K562 (cell line): ENCODE measurements around the gene BRMS1. TPM values are rescaled to one million over a fixed set of nuclear protein-coding genes. Genes with fewer than 3 reads are reported as not detected.

Source experiments
- ATAC-seq: fragments of 200-7000 bp; cut with Tn5 transposase; 3 replicates; pipeline ENCODE4 v1.9.1; 2020; ENCODE audit warnings: moderate library complexity
- BruUV-seq: library from RNA; stranded (reverse); fragments of 400-500 nt; replicated peaks from 2 replicates; lab custom pipeline; 2021; lab: Mats Ljungman, UMichigan
- CTCF ChIA-PET: fragments of 300-600 bp; formaldehyde crosslinking; extraction: SDS; loops from one replicate; lab custom pipeline; 2021; ENCODE audit warnings: low intra/inter-chr PET ratio; lab: Yijun Ruan, JAX
- POLR2A ChIA-PET: fragments of 300-600, 350-650 bp; sonication (Branson Sonifier 250); formaldehyde crosslinking; extraction: SDS; loops from one replicate; lab custom pipeline; 2021; ENCODE audit warnings: antibody characterized with exemption, inconsistent platforms; lab: Yijun Ruan, JAX
- DNase-seq, 4 experiments: peaks; one replicate each; pipeline versions ENCODE4 v3.0.0 to v3.0.0-alpha.2; 2011 to 2018; ENCODE audit warnings: low spot score in 3 of 4, mixed read lengths in 3 of 4; ENCODE audit errors: extremely low read depth in 1 of 4
- FAIRE-seq: peaks from 2 replicates; lab custom pipeline; 2011; peaks lifted over from hg19 to GRCh38; lab: Jason Lieb, UNC
- H2AFZ ChIP-seq: 2 replicates; pipeline ENCODE4 v1.6.0; 2011; ENCODE audit warnings: low read depth, low read length, control low read depth, inconsistent platforms
- H3K27ac ChIP-seq: fragments of 200-600 bp; 3 replicates; pipeline ENCODE4 v1.8.0; 2011; ENCODE audit warnings: low read depth, mild to moderate bottlenecking, control low read depth, inconsistent platforms, low read length, moderate library complexity, mixed read lengths; ENCODE audit errors: extremely low read depth
- H3K27me3 ChIP-seq, 2 experiments: fragments of 300-600 bp in 1 of 2; 2 replicates in 1 of 2; 3 replicates in 1 of 2; pipeline versions ENCODE4 v1.6.0 to v1.8.0; 2011; ENCODE audit warnings: inconsistent platforms in 2 of 2, low read length in 2 of 2, mild to moderate bottlenecking in 1 of 2, mixed read lengths in 1 of 2, moderate library complexity in 1 of 2; ENCODE audit not compliant: control insufficient read depth in 2 of 2, insufficient read depth in 2 of 2
- H3K36me3 ChIP-seq: fragments of 300-600 bp; 3 replicates; pipeline ENCODE4 v1.8.0; 2011; ENCODE audit warnings: mild to moderate bottlenecking, low read length, inconsistent platforms; ENCODE audit not compliant: control insufficient read depth, insufficient read depth
- H3K4me1 ChIP-seq, 2 experiments: fragments of 200-600 bp in 1 of 2; replicated peaks in 1 of 2; 2 replicates in 1 of 2; 3 replicates in 1 of 2; pipeline versions ENCODE4 v1.5.1 to v1.8.0; 2011; ENCODE audit warnings: inconsistent platforms in 2 of 2, low read length in 2 of 2, mild to moderate bottlenecking in 1 of 2, mixed read lengths in 1 of 2, moderate library complexity in 1 of 2; ENCODE audit not compliant: control insufficient read depth in 2 of 2, insufficient read depth in 2 of 2
- H3K4me2 ChIP-seq: 2 replicates; pipeline ENCODE4 v1.6.1; 2011; ENCODE audit warnings: low read length, control low read depth, inconsistent platforms, mixed read lengths; ENCODE audit not compliant: insufficient read depth
- H3K4me3 ChIP-seq: fragments of 200-600 bp; sonication (generic), shearing (Covaris generic); 2 replicates; pipeline ENCODE4 v1.5.1; 2016; ENCODE audit warnings: control low read depth, inconsistent platforms
- H3K79me2 ChIP-seq: fragments of 200-600 bp; 3 replicates; pipeline ENCODE4 v1.8.0; 2011; ENCODE audit warnings: low read length, inconsistent platforms; ENCODE audit not compliant: control insufficient read depth, insufficient read depth
- H3K9ac ChIP-seq, 2 experiments: 2 replicates each; pipeline versions ENCODE4 v1.6.0 to v1.6.1; 2011; ENCODE audit warnings: low read depth in 2 of 2, low read length in 2 of 2, control low read depth in 1 of 2, inconsistent platforms in 1 of 2, mild to moderate bottlenecking in 1 of 2, mixed read lengths in 1 of 2; ENCODE audit not compliant: insufficient read depth in 1 of 2
- H3K9me1 ChIP-seq: one replicate; pipeline ENCODE4 v1.6.0; 2011; ENCODE audit warnings: inconsistent platforms, mild to moderate bottlenecking, low read length, moderate library complexity; ENCODE audit not compliant: control insufficient read depth, insufficient read depth
- H3K9me3 ChIP-seq: replicated peaks from 2 replicates; pipeline ENCODE4 v1.5.1; 2011; ENCODE audit warnings: low read depth, low read length, inconsistent platforms; ENCODE audit not compliant: control insufficient read depth, insufficient read depth
- H4K20me1 ChIP-seq: replicated peaks from 2 replicates; pipeline ENCODE4 v1.6.1; 2011; ENCODE audit warnings: low read length, inconsistent platforms, mixed read lengths; ENCODE audit not compliant: control insufficient read depth, insufficient read depth
- ARID2 ChIP-seq: fragments of 450-650 bp; IDR thresholded peaks from 2 replicates; pipeline ENCODE4 v1.6.1; 2017; ENCODE audit warnings: antibody characterized with exemption, mild to moderate bottlenecking
- CBFB ChIP-seq: sonication (generic); formaldehyde crosslinking; IDR thresholded peaks from 2 replicates; pipeline ENCODE4 v1.4.0; 2020; ENCODE audit warnings: mild to moderate bottlenecking, missing genetic modification reagents
- CBX3 ChIP-seq, 2 experiments: IDR thresholded peaks; 1 replicate in 1 of 2; 2 replicates in 1 of 2; pipeline ENCODE4 v1.6.1; 2012; ENCODE audit warnings: inconsistent platforms in 2 of 2, low read length in 2 of 2, borderline replicate concordance in 1 of 2, control low read depth in 1 of 2
- E2F5 ChIP-seq: sonication (generic); formaldehyde crosslinking; IDR thresholded peaks from 2 replicates; pipeline ENCODE4 v1.8.0; 2022; ENCODE audit warnings: mild to moderate bottlenecking, missing genetic modification reagents
- EHMT2 ChIP-seq: fragments of 450-650 bp; IDR thresholded peaks from 2 replicates; pipeline ENCODE4 v1.6.1; 2018; ENCODE audit warnings: antibody characterized with exemption
- HCFC1 ChIP-seq: IDR thresholded peaks from 2 replicates; pipeline ENCODE4 v1.6.1; 2012; ENCODE audit warnings: low read depth, low read length, improper control_type of control experiment
- MAX ChIP-seq: sonication (generic); formaldehyde crosslinking; IDR thresholded peaks from 2 replicates; pipeline ENCODE4 v1.9.0; 2022; ENCODE audit warnings: mild to moderate bottlenecking, missing genetic modification reagents
- NR0B1 ChIP-seq: fragments of 450-650 bp; IDR thresholded peaks from one replicate; pipeline ENCODE4 v1.6.1; 2018; ENCODE audit warnings: mild to moderate bottlenecking, moderate library complexity; ENCODE audit not compliant: partially characterized antibody
- RBM22 ChIP-seq: fragments of 200-400 bp; formaldehyde crosslinking; IDR thresholded peaks from 2 replicates; pipeline ENCODE4 v1.6.1; 2018; ENCODE audit warnings: low read length, low read depth; ENCODE audit not compliant: poor library complexity, severe bottlenecking
- SAP30 ChIP-seq: fragments of 200-600 bp; sonication (generic); IDR thresholded peaks from 2 replicates; pipeline ENCODE4 v1.6.1; 2012; ENCODE audit warnings: borderline replicate concordance, low read depth, mild to moderate bottlenecking, moderate library complexity, low read length, control low read depth, inconsistent platforms; ENCODE audit not compliant: insufficient read depth, poor library complexity, severe bottlenecking
- SP2 ChIP-seq: IDR thresholded peaks from 2 replicates; pipeline ENCODE4 v1.6.1; 2011; ENCODE audit warnings: mild to moderate bottlenecking, low read depth, low read length, moderate library complexity; ENCODE audit not compliant: poor library complexity, severe bottlenecking; ENCODE audit errors: extremely low read depth
- XRCC3 ChIP-seq: fragments of 450-650 bp; IDR thresholded peaks from 2 replicates; pipeline ENCODE4 v1.6.1; 2017; ENCODE audit warnings: mild to moderate bottlenecking, moderate library complexity
- ZBTB9 ChIP-seq: fragments of 450-650 bp; formaldehyde crosslinking; IDR thresholded peaks from 2 replicates; pipeline ENCODE4 v1.4.0; 2020; ENCODE audit warnings: mild to moderate bottlenecking, moderate library complexity
- ZNF175 ChIP-seq: fragments of 200-800 bp; sonication (Bioruptor generic); IDR thresholded peaks from 2 replicates; pipeline ENCODE4 v1.6.1; 2016; ENCODE audit warnings: low read depth, mild to moderate bottlenecking, missing genetic modification characterization, missing compliant biosample characterization
- ZNF696 ChIP-seq: fragments of 250-450 bp; sonication (Bioruptor Pico); conservative IDR thresholded peaks from 2 replicates; pipeline ENCODE4 v1.4.0; 2020; ENCODE audit warnings: mild to moderate bottlenecking, moderate library complexity
- ZNF76 ChIP-seq: fragments of 250-450 bp; sonication (Bioruptor Pico); IDR thresholded peaks from 2 replicates; pipeline ENCODE4 v1.4.0; 2020; ENCODE audit warnings: mild to moderate bottlenecking, moderate library complexity, borderline replicate concordance
- WGBS: fragments of 100-300 bp; shearing (Covaris generic); methylation state at CpG from one replicate; pipeline ENCODE4 v1.1.6; 2016; ENCODE audit warnings: low coverage, mixed read lengths; ENCODE audit not compliant: insufficient coverage; ENCODE audit errors: missing lambda C conversion rate; 5-methylcytosine and 5-hydroxymethylcytosine counted together
- in situ Hi-C: fragments of 300-500 bp; cut with MboI; formaldehyde crosslinking; loops from 4 replicates; pipeline ENCODE4 v1.15.0; 2018; ENCODE audit warnings: inconsistent platforms, mixed read lengths
- intact Hi-C: fragments of 100-400 bp; cut with micrococcal nuclease; formaldehyde crosslinking; loops from 2 replicates; pipeline ENCODE4 v1.14.2; 2022
- polyA plus RNA-seq, 8 experiments: library from polyadenylated mRNA; depleted of rRNA in 4 of 8; stranded (reverse) in 5 of 8; unstranded in 3 of 8; fragments of >200 nt; fragmentation: Nextera tagmentation in 2 of 8; fragmentation: Illumina TruSeq in 1 of 8; extraction: Ambion mirVana in 2 of 8; extraction: Trizol in 1 of 8; gene quantifications; 2 replicates each; pipeline versions ENCODE4 v1.2.1 to v1.2.3, GENCODE V29; 2011 to 2014; ENCODE audit warnings: inconsistent platforms in 1 of 8, missing spikeins in 1 of 8
- total RNA-seq, 7 experiments: library from RNA; depleted of rRNA in 6 of 7; stranded (reverse); fragments of >200 nt in 6 of 7; fragmentation: Illumina TruSeq in 2 of 7; extraction: Trizol in 2 of 7; gene quantifications; 2 replicates each; pipeline versions ENCODE4 v1.2.1 to v1.2.3, GENCODE V29; 2011 to 2021; ENCODE audit warnings: low replicate concordance in 1 of 7

BRMS1 gene
- total and polyA plus RNA-seq, 9 of the 15 experiments (the other 6 are each of a cell fraction or from before 2014, with no cell fraction given) = 2.2 to 78.8 (median 33.4) TPM

GRCh38 chr11:66289548-66290329 is 55.2 kb downstream of the BRMS1 start:
- in situ Hi-C loops (no loop called here), intact Hi-C loops (loop anchor here (2.0 kb wide), 1 partner anchor 67 kb away; no protein-coding TSS in a partner anchor)
- 7% methylated on average over 34 of the region's 36 CpGs for WGBS
- peak overlapping the region; percentile 84 for H3K4me3 ChIP-seq
- ChIA-PET CTCF (interaction anchor here (0.5 to 0.7 kb wide), 2 partner anchors 119 to 389 kb away, joined by 3 to 4 read pairs; no protein-coding TSS in a partner anchor), POLR2A (interaction anchor here (0.6 to 2.6 kb wide), 22 partner anchors 7 to 325 kb away, joined by 3 to 18 read pairs (median 4); partner anchors contain the start of genes B4GAT1, CNIH2, RAB1B and RIN1)
- peak overlapping the region; percentile 92 for H2AFZ ChIP-seq
- peak; percentile 82 to 89 (median 84) for DNase-seq
- H3K4me1 ChIP-seq = peaks cover 19 to 60% of the 10 kb centered on the region in 2 experiments
- H3K27ac ChIP-seq = peak overlapping the region; percentile 80
- peak overlapping the region; percentile 93 to 100 for H3K9ac ChIP-seq
- H3K9me1 ChIP-seq = no peaks in the 10 kb centered on the region
- H3K4me2 ChIP-seq = peak overlapping the region; percentile 100
- peaks cover 28% of the 10 kb centered on the region; the same call in 2 of the 3 replicates for H3K36me3 ChIP-seq
- H3K27me3 ChIP-seq = no peaks in the 10 kb centered on the region
- H4K20me1 ChIP-seq = 0 out of 2 replicates have a peak, but pooled peaks cover 8% of the 10 kb centered on the region
- no peak for FAIRE-seq
- H3K9me3 ChIP-seq = no peaks in the 10 kb centered on the region
- peak; percentile 71 for ATAC-seq
- BruUV-seq = TSS peak; percentile 96
- peaks cover 24% of the 10 kb centered on the region for H3K79me2 ChIP-seq
- TF ChIP-seq SAP30 (peak; percentile 96), ZNF696 (CRISPR knock-in tag) (no peak), HCFC1 (0 out of 2 replicates have a peak, but pooled peaks have one; percentile 2), ZNF175 (CRISPR knock-in tag) (peak; percentile 76; the same call in 1 of the 2 replicates), CBFB (peak; percentile 7; the same call in 1 of the 2 replicates), XRCC3 (no peak), ZBTB9 (CRISPR knock-in tag) (0 out of 2 replicates have a peak, but pooled peaks have one; percentile 34), EHMT2 (peak; percentile 99), ARID2 (no peak), NR0B1 (no peak), CBX3 (IDR thresholded peaks at IDR 0.05; ENCODE audit: borderline replicate concordance in 1 of 2, low read length in 2 of 2) (peak in 1 of 2 experiments; percentile 45; a peak in 1 of 3 replicates), RBM22 (no peak), SP2 (no peak), ZNF76 (CRISPR knock-in tag) (no peak), E2F5 (peak; percentile 89; the same call in 1 of the 2 replicates), MAX (CRISPR knock-in tag) (peak; percentile 84)
